SW 1271 (cell line): ENCODE data around the gene FOXP1.
"Not testable (repeated sequence)": the region's sequence is repeated elsewhere in the genome, so short reads cannot be mapped to it uniquely, and the experiment has no call there.

Experiments used
- DNase-seq, 2 experiments: peaks; one replicate each; lab custom pipeline; 2025; lab: John Stamatoyannopoulos, UW

The FOXP1 gene

GRCh38 chr3:71033681-71034220 is 549.8 kb downstream of the FOXP1 start:
- no peak for DNase-seq

- no peak for DNase-seq
Observed at GRCh38 chr3:71031914-71032521, 551.5 kb downstream of the FOXP1 start.

GRCh38 chr3:71031181-71031580 is 552.3 kb downstream of the FOXP1 start:
- DNase-seq, result no peak

- no peak for DNase-seq
Observed at GRCh38 chr3:71030748-71031147, 552.8 kb downstream of the FOXP1 start.

- no peak for DNase-seq
Observed at GRCh38 chr3:71029770-71030169, 553.8 kb downstream of the FOXP1 start.

- no peak for DNase-seq
Observed at GRCh38 chr3:71028802-71029201, 554.7 kb downstream of the FOXP1 start.

- DNase-seq, result no peak
Observed at GRCh38 chr3:71028184-71028583, 555.3 kb downstream of the FOXP1 start.

GRCh38 chr3:71026634-71027578 is 556.6 kb downstream of the FOXP1 start:
- no peak for DNase-seq

- no peak for DNase-seq
Observed at GRCh38 chr3:71025516-71025915, 558.0 kb downstream of the FOXP1 start.

GRCh38 chr3:71025010-71025409 is 558.5 kb downstream of the FOXP1 start:
- DNase-seq, result no peak

GRCh38 chr3:71022551-71023335 is 560.8 kb downstream of the FOXP1 start:
- no peak for DNase-seq

- no peak for DNase-seq
Observed at GRCh38 chr3:71018799-71019198, 564.7 kb downstream of the FOXP1 start.

GRCh38 chr3:71016178-71016845 is 567.2 kb downstream of the FOXP1 start:
- no peak for DNase-seq

GRCh38 chr3:71014616-71015015 is 568.9 kb downstream of the FOXP1 start:
- DNase-seq, result not testable (repeated sequence)

- no peak for DNase-seq
Observed at GRCh38 chr3:71012971-71013370, 570.6 kb downstream of the FOXP1 start.

- DNase-seq, result no peak
Observed at GRCh38 chr3:71011565-71012287, 571.8 kb downstream of the FOXP1 start.

- DNase-seq, result no peak
Observed at GRCh38 chr3:71010726-71011455, 572.6 kb downstream of the FOXP1 start.

GRCh38 chr3:71008350-71008935 is 575.1 kb downstream of the FOXP1 start:
- DNase-seq, result no peak

GRCh38 chr3:71006810-71007785 is 576.4 kb downstream of the FOXP1 start:
- peak in 1 of 2 experiments; percentile 2 for DNase-seq
